HG03025 (cell line): ENCODE measurements around the gene ASTN1.
"Not testable (repeated sequence)": the region's sequence is repeated elsewhere in the genome, so short reads cannot be mapped to it uniquely, and the experiment has no call there.

Source experiments
- ATAC-seq: cut with Tn5 transposase; IDR thresholded peaks from one replicate; pipeline ENCODE4 v1.9.1; 2021; ENCODE audit warnings: mild to moderate bottlenecking, moderate library complexity; ENCODE audit not compliant: unreplicated experiment, low FRiP score

ASTN1 gene

DNA sequence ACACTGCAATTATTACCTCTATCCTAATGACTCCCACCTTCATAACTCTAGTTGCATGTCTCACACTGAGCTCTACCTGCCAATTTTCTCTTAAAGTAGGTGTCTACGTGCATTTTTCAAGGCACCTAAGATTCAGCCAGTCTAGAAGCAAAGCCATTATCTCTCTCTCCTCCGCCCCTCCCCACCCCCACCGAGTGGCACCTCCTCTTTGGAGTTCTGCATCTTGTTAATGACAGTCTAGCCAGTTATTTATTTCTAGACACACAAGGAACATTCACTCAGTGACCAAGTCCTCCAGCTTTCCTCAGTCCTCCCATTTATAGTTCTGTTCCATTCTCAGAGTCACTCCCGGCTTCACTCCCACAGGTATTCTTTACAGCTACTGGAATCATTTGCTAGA, 47.6 kb downstream of the ASTN1 start:
- no peak for ATAC-seq

DNA sequence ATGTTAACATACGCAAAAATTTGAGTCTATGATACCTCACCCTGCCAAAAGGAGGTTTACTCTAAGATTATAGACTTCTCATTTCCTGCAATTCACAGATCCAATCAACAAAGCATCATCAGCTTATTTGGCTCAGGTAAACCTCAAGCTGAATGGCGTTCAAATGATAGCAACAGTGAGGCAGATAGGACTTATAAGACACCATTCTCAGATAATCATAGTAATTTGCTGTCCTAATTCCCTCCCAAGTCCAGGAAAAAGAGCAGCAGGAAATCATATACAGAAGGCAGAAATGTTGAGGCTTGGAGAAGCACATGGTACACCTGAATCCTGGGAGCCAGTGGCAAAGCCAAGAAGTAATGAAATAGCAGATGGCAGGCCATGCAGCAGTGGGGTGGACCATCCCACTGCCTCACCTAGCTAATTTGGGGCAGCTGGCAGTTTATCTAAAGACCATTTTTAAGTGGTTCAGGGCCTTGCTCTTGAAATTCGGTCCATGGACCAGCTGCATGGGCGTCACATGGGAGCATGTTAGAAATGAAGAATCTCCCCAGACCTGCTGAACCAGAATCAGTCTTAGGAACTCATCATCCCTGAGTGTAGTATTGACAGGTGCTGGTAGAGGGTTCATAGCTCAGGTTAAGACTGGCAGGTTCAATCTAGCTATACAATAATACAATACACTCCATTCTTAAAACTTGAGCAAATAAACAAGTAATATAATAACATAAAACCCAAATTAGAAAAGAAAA, 57.7 kb downstream of the ASTN1 start:
- ATAC-seq = no peak

DNA sequence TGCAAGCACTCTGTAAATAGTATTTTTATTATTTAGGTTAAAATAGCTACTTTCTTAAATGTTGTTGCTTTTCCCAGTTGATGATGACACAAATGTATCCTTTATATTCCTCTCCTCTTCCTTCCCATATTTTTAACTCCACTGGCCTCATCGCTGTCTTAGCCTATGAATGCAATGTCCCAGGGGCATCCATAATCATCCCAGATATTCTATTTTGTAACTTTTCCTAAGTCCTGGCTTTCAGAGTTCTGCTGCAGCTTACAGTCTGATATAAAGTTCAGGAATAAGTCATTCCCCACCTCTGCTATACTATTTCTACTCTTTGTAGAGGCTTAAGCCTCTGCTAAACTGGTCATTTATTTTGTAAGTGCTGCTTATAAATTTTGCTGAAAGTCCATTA, 58.3 kb downstream of the ASTN1 start:
- ATAC-seq = no peak

DNA sequence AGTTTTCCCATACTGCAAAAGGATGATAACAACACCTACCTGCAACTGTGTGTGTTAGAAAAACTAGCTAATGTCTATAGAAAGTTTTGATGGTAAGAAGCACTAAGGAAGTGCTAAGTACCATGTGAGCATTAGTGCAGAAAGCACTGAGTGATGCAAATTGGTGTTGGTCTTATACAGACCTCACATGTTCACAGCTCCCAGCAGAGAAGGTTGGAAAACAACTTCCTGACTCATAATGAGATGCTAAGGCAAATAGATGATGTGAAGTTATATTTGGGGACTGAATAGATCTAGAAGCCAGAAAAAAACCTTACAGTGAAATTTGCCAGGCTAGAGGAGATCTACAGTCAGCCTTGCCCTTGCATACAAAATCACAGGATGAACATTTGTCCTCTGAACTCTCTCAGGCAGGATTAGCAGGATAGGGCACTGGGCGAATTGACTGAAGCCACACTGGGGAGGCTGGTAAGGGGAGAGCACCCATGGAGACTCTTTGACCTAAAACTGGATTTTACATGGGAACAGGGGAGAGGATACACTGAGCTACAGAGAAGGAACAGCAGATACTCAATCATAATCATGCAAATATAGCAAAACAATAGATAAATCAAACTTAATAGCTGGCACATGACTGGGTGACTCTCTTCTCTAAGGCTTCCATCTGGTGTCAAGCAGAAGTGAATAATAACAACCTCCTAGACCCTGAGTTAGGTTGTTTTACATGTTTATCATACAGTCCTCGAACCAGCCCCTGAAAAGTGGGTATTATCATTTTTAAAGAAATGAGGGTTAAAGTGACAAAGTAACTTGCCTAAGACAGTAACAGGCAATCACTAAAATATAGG, 61.3 kb downstream of the ASTN1 start:
- ATAC-seq = no peak

GRCh38 chr1:177092001-177092400, 72.5 kb downstream of the ASTN1 start:
- no peak for ATAC-seq

DNA sequence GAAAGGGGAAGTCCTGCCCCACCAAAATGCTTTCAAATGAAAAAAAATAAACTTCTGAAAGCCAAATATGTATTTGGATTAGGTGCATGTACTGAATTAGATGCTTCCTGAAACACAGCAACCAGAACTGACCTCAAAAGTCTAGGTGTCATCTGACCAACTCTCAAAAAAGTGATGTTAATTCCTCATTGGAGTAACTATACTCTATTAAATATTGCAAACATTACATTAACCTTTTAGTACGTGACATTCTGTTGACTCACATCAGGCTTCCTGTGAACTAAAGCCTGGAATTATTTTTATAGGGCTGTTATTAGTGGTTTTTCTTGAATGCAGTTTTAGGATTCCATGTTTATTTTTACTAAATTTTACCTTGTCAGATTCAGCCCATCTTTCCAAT, 73.5 kb downstream of the ASTN1 start:
- no peak for ATAC-seq

DNA sequence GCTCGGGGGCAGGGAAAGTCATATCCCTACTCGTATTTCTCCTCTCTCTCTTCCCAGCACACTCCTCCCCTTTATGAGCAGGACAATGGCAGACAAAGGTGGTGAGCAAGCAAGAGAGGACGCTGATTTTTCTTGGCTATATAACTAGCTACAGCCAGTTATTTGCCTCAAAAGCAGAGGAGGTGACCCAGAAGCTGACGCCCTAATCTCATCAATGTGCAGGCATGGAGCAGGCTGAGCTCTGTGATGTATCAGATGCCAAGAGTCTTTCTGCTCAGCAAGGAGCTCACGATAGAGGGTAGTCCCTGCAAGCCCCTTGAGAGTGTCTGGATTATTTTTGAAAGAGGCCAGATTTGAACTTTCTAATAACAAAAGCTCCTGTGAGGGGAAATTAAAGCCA, 75.5 kb downstream of the ASTN1 start:
- no peak for ATAC-seq

- ATAC-seq = no peak
These were observed 81.4 kb downstream of the ASTN1 start for GRCh38 chr1:177082855-177083693.

GRCh38 chr1:177080564-177080963, 83.9 kb downstream of the ASTN1 start:
- ATAC-seq = no peak

- no peak for ATAC-seq
These were observed 86.6 kb downstream of the ASTN1 start for GRCh38 chr1:177077734-177078499.

DNA sequence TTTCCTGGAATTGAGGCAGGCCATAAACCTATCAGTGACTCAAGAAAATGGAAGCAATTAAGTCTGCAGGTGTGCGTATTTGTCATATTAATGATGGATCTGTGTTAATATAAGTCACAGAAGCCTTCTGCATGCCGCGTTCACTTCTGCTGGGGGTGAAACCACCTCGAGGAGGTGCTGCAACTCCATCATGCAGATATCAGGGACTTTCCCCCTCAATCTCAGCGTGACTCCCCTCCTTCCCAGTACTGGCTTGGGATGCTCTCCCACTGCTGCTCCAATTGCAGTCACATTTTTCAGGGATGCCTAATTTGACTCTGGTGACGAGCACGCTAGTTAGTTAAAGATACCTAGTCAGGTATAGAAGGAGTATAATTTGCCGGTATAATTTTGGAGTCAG, 87.5 kb downstream of the ASTN1 start:
- no peak for ATAC-seq

DNA sequence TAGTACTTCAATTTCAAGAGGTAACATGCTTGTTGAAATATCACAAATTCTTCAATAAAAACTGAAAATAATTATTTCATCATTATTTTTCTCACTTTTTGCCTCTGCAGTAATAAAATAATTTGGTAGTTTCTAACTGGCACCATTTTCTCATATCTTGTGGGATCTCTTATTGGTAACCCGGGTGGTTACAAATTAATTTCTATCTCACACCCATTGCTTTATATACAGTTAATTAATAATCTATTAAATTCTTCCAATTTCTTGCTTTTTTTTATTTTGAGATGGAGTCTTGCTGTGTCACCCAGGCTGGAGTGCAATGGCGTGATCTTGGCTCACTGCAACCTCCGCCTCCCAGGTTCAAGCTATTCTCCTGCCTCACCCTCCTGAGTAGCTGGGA, 89.7 kb downstream of the ASTN1 start:
- not testable (repeated sequence) for ATAC-seq

DNA sequence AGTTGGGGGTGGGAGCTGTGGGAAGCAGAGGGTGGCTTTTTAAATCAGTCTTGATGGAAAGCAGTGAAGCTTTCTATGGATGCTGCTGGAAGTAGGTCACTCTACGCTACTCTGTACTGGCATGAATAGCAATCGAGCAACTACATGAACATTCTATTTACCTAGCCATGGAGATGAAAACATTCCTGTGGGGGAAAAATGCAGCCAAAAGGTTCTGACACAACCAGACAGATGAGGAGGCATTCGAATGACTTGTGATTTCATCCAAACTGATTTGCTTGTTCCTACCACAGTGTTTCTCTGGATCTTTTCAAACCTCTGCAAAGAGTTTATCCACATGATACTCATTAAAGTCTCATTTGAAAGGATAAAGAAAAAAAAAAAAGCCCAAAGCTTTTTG, 95.0 kb downstream of the ASTN1 start:
- no peak for ATAC-seq

GRCh38 chr1:177067752-177068410, 96.6 kb downstream of the ASTN1 start:
- ATAC-seq = no peak

DNA sequence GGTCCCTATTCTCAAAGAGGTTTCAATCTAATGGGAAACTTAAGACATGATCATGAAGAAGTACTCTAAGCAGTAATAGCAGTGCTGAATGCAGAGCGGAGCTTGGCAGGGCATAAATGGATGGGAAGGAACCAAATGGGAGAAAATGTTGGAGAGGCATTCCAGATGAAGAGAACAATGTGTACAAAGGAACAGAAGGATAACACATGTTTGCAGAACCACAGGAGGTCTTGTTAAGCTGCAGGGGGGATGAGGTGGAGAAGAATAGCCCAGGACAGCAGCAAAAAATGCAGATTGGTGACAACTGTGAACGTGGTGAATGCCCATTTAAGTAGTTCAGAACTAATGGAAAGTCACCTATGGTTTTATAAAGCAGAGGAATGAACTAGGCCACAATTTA, 99.1 kb downstream of the ASTN1 start:
- ATAC-seq = no peak

GRCh38 chr1:177063648-177064047, 100.9 kb downstream of the ASTN1 start:
- ATAC-seq = no peak

- ATAC-seq = no peak
These were observed 110.0 kb downstream of the ASTN1 start for GRCh38 chr1:177054542-177054941.

DNA sequence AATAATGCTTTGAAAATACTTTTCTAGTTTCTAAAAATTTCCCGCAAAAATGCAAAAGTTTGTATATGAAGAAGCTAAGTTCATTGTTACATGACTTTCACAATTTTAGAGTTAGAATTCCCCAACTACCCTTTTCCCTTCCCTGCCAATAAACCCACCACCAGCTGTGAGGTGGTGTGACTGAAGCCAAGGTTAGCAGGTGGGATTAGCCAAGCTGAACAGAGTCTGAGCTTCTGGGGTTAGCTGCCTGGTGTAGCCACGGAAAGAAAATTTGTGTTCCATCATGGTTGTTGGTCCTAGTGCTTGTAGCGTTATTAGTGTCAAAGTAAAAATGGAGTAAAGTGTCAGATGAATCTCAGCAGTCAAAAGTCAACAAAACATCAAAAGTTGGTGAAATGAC, 110.9 kb downstream of the ASTN1 start:
- no peak for ATAC-seq

GRCh38 chr1:177048314-177049069, 116.0 kb downstream of the ASTN1 start:
- no peak for ATAC-seq
